Activated CD8-positive, alpha-beta T cell treated with anti-CD3 and anti-CD28 coated beads, Interleukin-2, amount 10 ng/mL, durations not matched to agents 7 days and 5 days (primary cell): Measurements from ENCODE around the gene NHLRC4. TPM values are rescaled to one million over a fixed set of nuclear protein-coding genes. Genes with fewer than 3 reads are reported as not detected.
A peak's percentile ranks its signal among the peaks of the same experiment; 100 is the strongest.

Experiments
- ATAC-seq: fragments of 150-1000 bp; cut with Tn5 transposase; one replicate; pipeline ENCODE4 v1.10.0; 2021; ENCODE audit warnings: moderate library complexity
- CTCF ChIA-PET: fragments of 350-600 bp; sonication (Branson Sonifier 250); formaldehyde crosslinking; loops from one replicate; lab custom pipeline; 2021; ENCODE audit warnings: antibody characterized with exemption; lab: Charles Lee
- POLR2A ChIA-PET: fragments of 350-600 bp; sonication (Branson Sonifier 250); formaldehyde crosslinking; loops from one replicate; lab custom pipeline; 2021; ENCODE audit warnings: antibody characterized with exemption; lab: Charles Lee
- DNase-seq: peaks from one replicate; pipeline ENCODE4 v3.0.0-alpha.2; 2020
- H3K27ac Mint-ChIP-seq: one replicate; pipeline ENCODE4 v1.8.0; 2021; ENCODE audit warnings: mild to moderate bottlenecking, mixed read lengths
- H3K27me3 Mint-ChIP-seq: one replicate; pipeline ENCODE4 v1.8.0; 2021; ENCODE audit warnings: low read depth, mixed read lengths
- H3K36me3 Mint-ChIP-seq: one replicate; pipeline ENCODE4 v1.8.0; 2021; ENCODE audit warnings: low read depth, mixed read lengths
- H3K4me1 Mint-ChIP-seq: one replicate; pipeline ENCODE4 v1.8.0; 2021; ENCODE audit warnings: low read depth, mixed read lengths
- H3K4me3 Mint-ChIP-seq: one replicate; pipeline ENCODE4 v1.8.0; 2021; ENCODE audit warnings: mild to moderate bottlenecking, mixed read lengths
- H3K9me3 Mint-ChIP-seq: one replicate; pipeline ENCODE4 v1.8.0; 2022; ENCODE audit warnings: mixed read lengths; ENCODE audit not compliant: insufficient read depth
- microRNA-seq: library from miRNA; unstranded; fragments of <30 nt; microRNA quantifications from one replicate; pipeline ENCODE4 v1.2.0, GENCODE V29; 2022
- total RNA-seq, 2 experiments: library from RNA; stranded (reverse); gene quantifications; one replicate each; pipeline ENCODE4 v1.2.3, GENCODE V29; 2021

Gene NHLRC4
- total RNA-seq, 2 experiments from 2014 or later = 1.6 TPM

DNA sequence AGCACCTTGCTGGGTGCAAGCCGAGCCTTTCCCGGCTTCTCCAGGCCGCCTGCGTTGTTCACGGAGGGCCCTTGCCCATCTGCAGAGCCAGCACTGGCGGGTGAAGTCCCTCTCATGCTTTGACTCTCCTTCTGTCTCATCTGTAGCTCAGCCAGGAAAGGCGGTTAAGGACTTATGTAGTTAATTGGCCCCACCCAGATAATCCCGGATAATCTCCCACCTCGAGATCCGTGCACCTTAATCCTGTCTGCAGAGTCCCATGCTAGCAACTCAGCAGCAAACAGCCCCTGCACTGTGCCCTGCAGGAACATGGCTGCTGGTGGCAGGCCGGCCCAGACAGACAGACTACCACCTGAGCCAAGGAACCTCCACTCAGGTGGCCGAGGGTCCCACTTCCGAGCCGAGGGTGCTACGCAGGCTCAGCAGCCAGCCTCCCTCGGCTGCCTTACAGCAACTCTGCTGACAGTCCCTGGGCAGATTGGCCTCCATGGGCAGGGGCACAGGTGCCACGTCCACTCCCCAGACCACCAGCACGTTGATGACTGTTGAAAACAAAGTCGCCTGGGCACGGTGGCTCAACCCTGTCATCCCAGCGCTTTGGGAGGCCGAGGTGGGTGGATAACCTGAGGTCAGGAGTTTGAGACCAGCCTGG is 40.0 kb downstream of the NHLRC4 start:
- Mint-ChIP-seq H3K4me1 (peaks cover 7% of the 10 kb centered on the region), H3K27ac (no peak overlapping the region), H3K27me3 (no peaks in the 10 kb centered on the region), H3K9me3 (no peaks in the 10 kb centered on the region), H3K36me3 (peaks cover 2% of the 10 kb centered on the region), H3K4me3 (no peak overlapping the region)
- no peak for DNase-seq
- CTCF ChIA-PET = no interaction called here
- POLR2A ChIA-PET = no interaction called here
- no peak for ATAC-seq

- ChIA-PET POLR2A (no interaction called here), CTCF (interaction anchor here (0.9 kb wide), 1 partner anchor 29 kb away, joined by 3 read pairs; no protein-coding TSS in a partner anchor)
- DNase-seq = no peak
- H3K4me3 Mint-ChIP-seq = no peak overlapping the region
- peaks cover 4% of the 10 kb centered on the region for H3K4me1 Mint-ChIP-seq
- H3K27me3 Mint-ChIP-seq = no peaks in the 10 kb centered on the region
- H3K36me3 Mint-ChIP-seq = peaks cover 2% of the 10 kb centered on the region
- no peak for ATAC-seq
- H3K9me3 Mint-ChIP-seq = no peaks in the 10 kb centered on the region
- no peak overlapping the region for H3K27ac Mint-ChIP-seq
These were observed 41.2 kb downstream of the NHLRC4 start for GRCh38 chr16:608019-608418.

DNA sequence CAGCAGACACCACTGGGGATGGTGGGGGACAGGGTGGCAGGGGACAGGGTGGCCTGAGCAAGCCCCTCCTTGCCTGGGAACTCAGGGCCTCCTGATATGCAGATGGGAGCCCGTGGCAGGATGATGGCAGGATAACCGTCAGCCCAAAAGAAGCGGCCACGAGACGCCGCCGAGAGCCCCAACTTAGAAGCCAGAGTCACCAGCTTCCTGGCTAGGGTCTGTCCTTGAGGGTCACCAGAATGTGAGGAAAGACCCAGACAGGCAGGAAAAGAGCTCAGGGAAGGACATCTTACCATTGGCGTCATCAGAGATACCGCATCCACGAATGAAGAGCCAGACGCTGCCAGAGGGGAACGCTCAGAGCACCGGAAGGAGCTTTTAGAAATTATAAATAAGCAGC is 42.5 kb downstream of the NHLRC4 start:
- peaks cover 4% of the 10 kb centered on the region for H3K4me1 Mint-ChIP-seq
- H3K27ac Mint-ChIP-seq = no peak overlapping the region
- ChIA-PET CTCF (interaction anchor here (1.4 kb wide), 1 partner anchor 8 kb away, joined by 5 read pairs; no protein-coding TSS in a partner anchor), POLR2A (interaction anchor here (1.1 kb wide), 1 partner anchor 19 kb away, joined by 3 read pairs; no protein-coding TSS in a partner anchor)
- H3K9me3 Mint-ChIP-seq = no peaks in the 10 kb centered on the region
- DNase-seq (no peak), ATAC-seq (no peak)
- peaks cover 2% of the 10 kb centered on the region for H3K36me3 Mint-ChIP-seq
- no peaks in the 10 kb centered on the region for H3K27me3 Mint-ChIP-seq
- H3K4me3 Mint-ChIP-seq = no peak overlapping the region

DNA sequence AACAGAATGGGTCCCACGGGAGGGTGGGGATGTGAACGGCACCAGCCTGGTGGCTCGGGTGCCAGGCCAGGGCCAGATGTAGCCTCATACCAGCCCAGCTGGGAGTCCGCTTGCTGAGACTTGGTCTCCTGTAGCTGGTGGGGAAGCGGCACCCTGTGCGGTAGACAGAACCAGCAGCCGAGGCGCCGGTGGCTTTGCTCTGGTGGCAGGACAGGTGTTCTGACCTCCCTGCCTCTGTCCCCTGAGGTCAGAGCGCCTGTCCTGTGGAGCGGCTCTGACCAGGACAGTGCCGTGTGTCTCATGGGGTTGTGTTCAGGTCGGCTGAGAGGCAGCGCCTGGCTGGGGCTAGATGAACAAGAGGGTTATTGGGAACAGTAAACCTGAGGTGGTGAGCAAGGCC is 43.2 kb downstream of the NHLRC4 start:
- DNase-seq = no peak
- Mint-ChIP-seq H3K27ac (no peak overlapping the region), H3K4me1 (peaks cover 4% of the 10 kb centered on the region), H3K27me3 (no peaks in the 10 kb centered on the region), H3K4me3 (no peak overlapping the region), H3K36me3 (peaks cover 2% of the 10 kb centered on the region), H3K9me3 (no peaks in the 10 kb centered on the region)
- CTCF ChIA-PET = interaction anchor here (1.4 kb wide), 1 partner anchor 9 kb away, joined by 5 read pairs; no protein-coding TSS in a partner anchor
- no peak for ATAC-seq
- POLR2A ChIA-PET = interaction anchor here (1.1 kb wide), 1 partner anchor 19 kb away, joined by 3 read pairs; no protein-coding TSS in a partner anchor

GRCh38 chr16:610513-611381 is 43.9 kb downstream of the NHLRC4 start:
- no peak overlapping the region for H3K27ac Mint-ChIP-seq
- H3K27me3 Mint-ChIP-seq = no peaks in the 10 kb centered on the region
- POLR2A ChIA-PET = interaction anchor here (1.1 kb wide), 1 partner anchor 20 kb away, joined by 3 read pairs; no protein-coding TSS in a partner anchor
- H3K36me3 Mint-ChIP-seq = no peaks in the 10 kb centered on the region
- no peak overlapping the region for H3K4me3 Mint-ChIP-seq
- DNase-seq = peak; percentile 47
- H3K4me1 Mint-ChIP-seq = peaks cover 4% of the 10 kb centered on the region
- no peak for ATAC-seq
- H3K9me3 Mint-ChIP-seq = no peaks in the 10 kb centered on the region
- CTCF ChIA-PET = interaction anchor here (1.4 kb wide), 1 partner anchor 10 kb away, joined by 5 read pairs; no protein-coding TSS in a partner anchor

- DNase-seq (no peak), ATAC-seq (no peak)
- Mint-ChIP-seq H3K36me3 (no peaks in the 10 kb centered on the region), H3K4me3 (no peak overlapping the region), H3K9me3 (no peaks in the 10 kb centered on the region), H3K4me1 (peaks cover 4% of the 10 kb centered on the region), H3K27me3 (no peaks in the 10 kb centered on the region), H3K27ac (no peak overlapping the region)
- ChIA-PET POLR2A (no interaction called here), CTCF (no interaction called here)
These were observed 48.3 kb downstream of the NHLRC4 start for GRCh38 chr16:615122-615521.

DNA sequence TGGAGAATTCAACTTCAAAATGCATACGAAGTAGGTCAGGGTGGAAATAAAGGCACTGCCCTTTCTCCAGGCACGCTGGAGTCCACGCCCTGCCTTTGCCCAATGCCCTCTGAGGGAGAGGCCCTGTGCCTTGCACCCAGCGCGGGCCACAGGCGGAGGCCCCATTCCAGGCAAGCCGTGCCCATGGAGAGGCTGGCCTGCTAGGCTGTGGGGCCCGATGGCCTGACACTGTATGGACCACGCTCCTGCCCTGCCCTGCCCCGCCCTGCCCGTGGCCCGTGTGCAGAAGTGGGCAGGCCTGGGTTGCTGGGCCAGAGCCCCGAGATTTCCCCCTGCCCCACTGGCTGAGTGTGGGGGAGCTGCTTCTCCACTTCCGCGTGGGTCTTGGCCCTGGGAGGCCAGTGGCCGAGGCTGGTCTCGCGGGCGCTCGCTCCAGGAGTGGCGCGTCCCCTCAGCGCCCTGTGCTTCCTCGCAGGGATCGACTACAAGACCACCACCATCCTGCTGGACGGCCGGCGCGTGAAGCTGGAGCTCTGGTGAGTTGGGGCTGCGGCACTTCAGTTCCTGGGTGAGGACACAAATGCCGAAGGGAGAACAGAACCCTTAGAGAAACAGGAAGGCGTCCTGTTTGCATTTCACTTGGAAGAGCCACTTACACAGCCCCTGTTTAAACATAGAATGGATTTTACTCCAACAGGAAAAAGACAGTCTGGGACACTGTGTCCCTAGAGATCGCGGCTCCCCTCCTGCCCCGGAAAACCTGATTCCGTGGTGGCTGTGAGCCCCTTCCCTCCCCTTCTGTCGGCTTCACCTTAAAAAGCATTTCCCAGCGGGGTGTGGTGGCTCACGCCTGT is 50.2 kb downstream of the NHLRC4 start:
- ATAC-seq (no peak), DNase-seq (no peak)
- Mint-ChIP-seq H3K36me3 (no peaks in the 10 kb centered on the region), H3K9me3 (no peaks in the 10 kb centered on the region), H3K27me3 (no peaks in the 10 kb centered on the region), H3K4me1 (no peaks in the 10 kb centered on the region), H3K4me3 (no peak overlapping the region), H3K27ac (no peak overlapping the region)
- ChIA-PET POLR2A (no interaction called here), CTCF (no interaction called here)

DNA sequence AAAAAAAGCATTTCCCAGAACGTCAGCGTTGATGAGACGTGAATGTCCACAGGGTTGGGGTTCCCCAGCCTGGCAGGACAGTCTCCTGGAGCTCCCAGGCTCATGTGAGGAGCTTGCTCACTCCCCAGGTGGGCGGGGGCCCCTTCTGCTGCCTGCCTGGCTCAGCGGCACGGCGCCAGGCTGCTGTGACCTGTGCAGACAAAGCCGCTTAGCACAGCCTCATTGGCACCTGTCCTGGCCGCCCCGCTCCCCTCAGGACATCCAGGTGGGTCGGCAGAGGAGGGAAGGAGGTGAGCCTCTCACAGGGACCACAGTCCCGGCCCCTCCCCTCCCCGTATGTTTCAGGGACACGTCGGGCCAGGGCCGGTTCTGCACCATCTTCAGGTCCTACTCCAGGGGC is 51.0 kb downstream of the NHLRC4 start:
- ATAC-seq (no peak), DNase-seq (no peak)
- Mint-ChIP-seq H3K27ac (no peak overlapping the region), H3K9me3 (no peaks in the 10 kb centered on the region), H3K4me3 (no peak overlapping the region), H3K36me3 (no peaks in the 10 kb centered on the region), H3K27me3 (no peaks in the 10 kb centered on the region), H3K4me1 (no peaks in the 10 kb centered on the region)
- ChIA-PET POLR2A (no interaction called here), CTCF (no interaction called here)

Small RNAs within 50 kb of the gene (microRNA-seq; reads per million reads assigned to microRNA genes)
- gene MIR3176 = 68.3 reads per million, percentile 55 among the genes with 10 or more reads in this experiment
- gene MIR5587 = not detected

Other genes starting within 250 kb of the NHLRC4 start
- gene AXIN1, start 214.3 kb upstream of the NHLRC4 start, total RNA-seq = 10 to 100 TPM; 25.1 to 26.1 TPM
- gene MRPL28, start 196.5 kb upstream of the NHLRC4 start, total RNA-seq = 10 to 100 TPM; 95.3 to 95.8 TPM
- gene PGAP6, start 185.0 kb upstream of the NHLRC4 start, total RNA-seq = 10 to 100 TPM; 80.6 to 85.8 TPM
- 1 to 10 TPM; 5.2 to 6.8 TPM for gene NME4, start 169.8 kb upstream of the NHLRC4 start, total RNA-seq
- gene DECR2, start 165.1 kb upstream of the NHLRC4 start, total RNA-seq = 1 to 10 TPM; 4.7 to 6.3 TPM
- 10 to 100 TPM; 20.7 to 23.4 TPM for gene RAB11FIP3, start 141.4 kb upstream of the NHLRC4 start, total RNA-seq
- 10 to 100 TPM; 85.3 to 93.0 TPM for gene CAPN15, start 39.3 kb upstream of the NHLRC4 start, total RNA-seq
- not detected for gene PRR35, start 6.6 kb upstream of the NHLRC4 start, total RNA-seq
- 10 to 100 TPM; 41.2 to 43.0 TPM for gene PIGQ, start 3.0 kb downstream of the NHLRC4 start, total RNA-seq
- gene RAB40C, start 23.1 kb downstream of the NHLRC4 start, total RNA-seq = 10 to 100 TPM; 13.1 to 15.0 TPM
- gene WFIKKN1, start 64.0 kb downstream of the NHLRC4 start, total RNA-seq = under 1 TPM; 0.47 to 0.68 TPM
- 10 to 100 TPM; 89.0 to 94.0 TPM for gene METTL26, start 69.3 kb downstream of the NHLRC4 start, total RNA-seq
- gene MCRIP2, start 74.8 kb downstream of the NHLRC4 start, total RNA-seq = 10 to 100 TPM; 40.6 to 40.9 TPM
- 100 to 1,000 TPM in 1 of 2 experiments, 10 to 100 TPM in 1; 96.8 to 106 TPM for gene WDR90, start 82.4 kb downstream of the NHLRC4 start, total RNA-seq
- gene RHOT2, start 101.1 kb downstream of the NHLRC4 start, total RNA-seq = 100 to 1,000 TPM; 135 to 139 TPM
- 1 to 10 TPM; 1.4 to 1.9 TPM for gene RHBDL1, start 108.7 kb downstream of the NHLRC4 start, total RNA-seq
- gene STUB1, start 113.4 kb downstream of the NHLRC4 start, total RNA-seq = 10 to 100 TPM; 80.4 to 86.4 TPM
- gene JMJD8, start 117.3 kb downstream of the NHLRC4 start, total RNA-seq = 10 to 100 TPM; 36.1 to 39.0 TPM
- gene WDR24, start 123.4 kb downstream of the NHLRC4 start, total RNA-seq = 10 to 100 TPM; 16.9 to 19.4 TPM
- gene FBXL16, start 138.8 kb downstream of the NHLRC4 start, total RNA-seq = 1 to 10 TPM; 5.9 to 7.3 TPM
- gene METRN, start 148.1 kb downstream of the NHLRC4 start, total RNA-seq = 10 to 100 TPM in 1 of 2 experiments, 1 to 10 TPM in 1; 8.1 to 10.6 TPM
- gene ANTKMT, start 154.1 kb downstream of the NHLRC4 start, total RNA-seq = 10 to 100 TPM; 12.3 to 14.2 TPM
- 1 to 10 TPM; 3.9 TPM for gene CCDC78, start 159.4 kb downstream of the NHLRC4 start, total RNA-seq
- 10 to 100 TPM in 1 of 2 experiments, 1 to 10 TPM in 1; 8.4 to 11.2 TPM for gene HAGHL, start 160.1 kb downstream of the NHLRC4 start, total RNA-seq
- 10 to 100 TPM; 24.9 to 32.4 TPM for gene CIAO3, start 174.0 kb downstream of the NHLRC4 start, total RNA-seq
- not detected for gene MSLN, start 193.7 kb downstream of the NHLRC4 start, total RNA-seq
- 10 to 100 TPM; 25.9 to 30.1 TPM for gene RPUSD1, start 221.4 kb downstream of the NHLRC4 start, total RNA-seq
- 100 to 1,000 TPM; 102 to 126 TPM for gene CHTF18, start 221.6 kb downstream of the NHLRC4 start, total RNA-seq
- gene GNG13, start 233.7 kb downstream of the NHLRC4 start, total RNA-seq = not detected